GM18909 (cell line): Measurements from ENCODE around the gene HOGA1.

ENCODE experiments used
- ATAC-seq: cut with Tn5 transposase; IDR thresholded peaks from one replicate; pipeline ENCODE4 v1.9.1; 2021; ENCODE audit warnings: mild to moderate bottlenecking; ENCODE audit not compliant: unreplicated experiment, poor library complexity

Gene HOGA1

DNA sequence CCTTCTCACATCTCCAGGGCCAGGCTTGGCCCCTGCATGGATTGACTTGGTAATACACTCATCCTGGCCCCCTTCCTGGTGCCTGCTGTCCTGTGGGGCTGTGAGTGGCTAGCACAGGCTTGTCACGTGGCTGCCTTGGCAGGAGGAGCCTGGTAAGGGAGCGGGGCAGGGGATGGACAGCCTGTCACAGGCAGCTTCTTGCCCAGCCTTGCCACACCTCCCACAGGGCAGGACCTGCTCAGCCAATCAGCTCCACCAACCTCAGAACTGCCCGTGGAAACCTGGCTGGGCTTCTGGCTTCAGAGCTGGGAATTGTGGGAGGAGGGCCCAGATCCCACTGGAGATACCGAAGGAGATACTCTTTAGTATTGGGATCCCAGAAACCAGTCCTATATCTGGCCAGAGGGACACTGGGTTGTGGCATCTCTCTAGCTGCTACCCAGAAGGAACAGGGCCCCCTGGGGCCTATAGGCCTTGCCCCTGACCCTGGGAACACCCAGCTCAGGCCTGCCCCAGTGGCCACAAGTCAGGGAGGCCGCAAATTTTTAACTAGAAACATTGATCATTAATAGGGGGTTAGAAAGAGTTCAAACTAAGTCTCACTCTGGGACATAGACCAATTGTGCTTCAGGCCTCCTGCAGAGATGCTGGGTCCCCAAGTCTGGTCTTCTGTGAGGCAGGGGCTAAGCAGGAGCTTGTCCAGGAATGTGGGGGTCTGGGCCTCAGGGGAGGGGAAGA lies at the start of gene HOGA1:
Gene HOGA1, plus strand, starts transcription at position 330 of the 738 bp plus-strand sequence. Its CDS starts 315 bp downstream, at position 645.
- peak; percentile 79 for ATAC-seq

DNA sequence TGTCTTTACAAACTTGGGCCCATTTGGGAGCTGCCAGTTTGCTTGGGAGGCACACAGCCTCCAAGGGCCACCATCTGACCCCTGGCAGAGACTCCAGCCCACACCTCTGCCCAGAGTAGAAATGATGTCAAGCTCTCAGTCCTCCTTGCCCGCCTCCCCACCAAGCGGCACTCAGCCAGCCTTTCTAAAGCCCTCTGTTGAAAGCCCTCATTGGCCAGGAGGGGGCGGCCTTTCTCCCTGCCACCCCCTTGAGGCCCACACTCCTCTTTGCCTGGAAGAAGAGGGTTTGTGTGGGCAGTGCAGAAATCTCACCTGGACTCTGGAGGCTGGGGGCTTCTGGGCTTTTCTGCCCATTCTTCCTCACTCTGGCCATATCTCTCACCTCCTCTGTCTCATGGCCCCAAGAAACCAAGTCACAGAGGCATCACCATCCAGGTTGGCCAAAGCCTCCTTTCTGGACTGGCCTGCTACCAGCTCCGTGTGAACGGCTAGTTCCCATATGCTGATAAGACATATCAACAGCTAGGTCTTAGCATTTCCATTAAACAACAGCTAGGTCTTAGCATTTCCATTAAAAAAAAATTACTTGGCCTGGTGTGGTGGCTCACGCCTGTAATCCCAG lies 49.3 kb upstream of the HOGA1 start:
- no peak for ATAC-seq

- ATAC-seq = no peak
Observed at GRCh38 chr10:97537186-97537869, 46.9 kb upstream of the HOGA1 start.

GRCh38 chr10:97538411-97538810 lies 45.8 kb upstream of the HOGA1 start:
- ATAC-seq = no peak

DNA sequence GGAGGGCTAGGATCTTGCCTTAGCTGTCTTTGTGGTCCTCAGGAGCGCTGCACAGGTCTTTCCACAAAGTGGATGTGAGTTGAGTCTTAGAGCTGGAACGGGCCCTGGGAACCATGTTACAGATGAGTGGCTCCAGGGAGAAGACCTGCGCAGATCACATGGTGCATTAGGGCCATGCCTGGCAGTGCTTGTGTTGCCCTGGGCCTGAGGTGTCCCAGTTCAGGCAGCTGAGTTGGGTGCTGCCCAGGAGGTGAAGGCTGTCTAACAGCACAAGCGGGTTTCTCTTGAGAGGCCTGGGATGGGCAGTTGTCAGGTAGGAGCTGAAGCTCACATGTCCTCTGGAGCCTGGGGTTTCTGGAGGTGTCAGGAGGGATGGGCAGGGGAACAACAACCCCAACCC lies 45.4 kb upstream of the HOGA1 start:
- ATAC-seq = no peak

- ATAC-seq = no peak
Observed at GRCh38 chr10:97539523-97540200, 44.5 kb upstream of the HOGA1 start.

GRCh38 chr10:97540669-97541500 lies 43.3 kb upstream of the HOGA1 start:
- ATAC-seq = no peak

DNA sequence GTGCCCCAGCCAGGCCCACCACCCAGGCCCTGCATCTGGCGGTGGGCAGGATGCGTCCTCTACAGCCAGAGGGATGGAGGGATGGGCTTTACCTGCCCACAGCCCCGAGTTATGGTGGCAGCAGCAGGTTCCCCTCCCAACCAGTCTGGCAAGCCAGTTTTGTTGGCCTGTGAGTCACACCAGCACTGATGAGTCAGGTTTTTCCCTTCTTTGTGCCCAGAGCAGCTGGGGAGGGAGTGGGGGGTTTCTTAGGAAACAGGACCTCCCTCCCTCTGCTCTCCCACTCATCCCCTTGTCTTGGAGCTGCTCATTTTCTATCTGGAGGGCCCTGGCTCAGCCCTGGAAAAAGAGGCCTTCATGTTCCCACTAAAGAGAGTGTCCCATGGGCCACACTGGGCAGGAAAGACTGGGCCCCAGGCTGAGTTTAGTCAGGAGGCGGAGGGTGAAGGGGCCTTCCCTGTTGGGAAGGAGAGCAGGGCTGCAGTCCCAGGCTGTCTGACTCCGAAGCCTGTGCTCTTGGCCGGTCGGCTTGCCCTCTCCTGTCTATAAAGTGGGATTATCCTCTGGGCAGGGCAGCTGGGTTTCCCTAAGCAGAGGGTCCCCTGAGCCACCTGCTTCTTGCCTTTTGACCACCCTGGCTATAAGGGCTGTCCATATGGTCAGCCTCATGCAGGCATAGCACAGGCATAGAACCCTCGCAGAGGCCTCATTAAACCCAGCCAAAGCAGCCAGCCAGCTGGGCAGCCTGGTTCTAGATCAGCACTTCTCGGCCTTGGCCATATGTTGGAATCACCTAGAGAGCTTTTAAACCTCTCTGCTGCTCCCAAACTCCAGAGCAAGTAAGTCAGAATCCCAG lies 41.8 kb upstream of the HOGA1 start:
- no peak for ATAC-seq

- ATAC-seq = no peak
Observed at GRCh38 chr10:97543025-97543546, 41.1 kb upstream of the HOGA1 start.

DNA sequence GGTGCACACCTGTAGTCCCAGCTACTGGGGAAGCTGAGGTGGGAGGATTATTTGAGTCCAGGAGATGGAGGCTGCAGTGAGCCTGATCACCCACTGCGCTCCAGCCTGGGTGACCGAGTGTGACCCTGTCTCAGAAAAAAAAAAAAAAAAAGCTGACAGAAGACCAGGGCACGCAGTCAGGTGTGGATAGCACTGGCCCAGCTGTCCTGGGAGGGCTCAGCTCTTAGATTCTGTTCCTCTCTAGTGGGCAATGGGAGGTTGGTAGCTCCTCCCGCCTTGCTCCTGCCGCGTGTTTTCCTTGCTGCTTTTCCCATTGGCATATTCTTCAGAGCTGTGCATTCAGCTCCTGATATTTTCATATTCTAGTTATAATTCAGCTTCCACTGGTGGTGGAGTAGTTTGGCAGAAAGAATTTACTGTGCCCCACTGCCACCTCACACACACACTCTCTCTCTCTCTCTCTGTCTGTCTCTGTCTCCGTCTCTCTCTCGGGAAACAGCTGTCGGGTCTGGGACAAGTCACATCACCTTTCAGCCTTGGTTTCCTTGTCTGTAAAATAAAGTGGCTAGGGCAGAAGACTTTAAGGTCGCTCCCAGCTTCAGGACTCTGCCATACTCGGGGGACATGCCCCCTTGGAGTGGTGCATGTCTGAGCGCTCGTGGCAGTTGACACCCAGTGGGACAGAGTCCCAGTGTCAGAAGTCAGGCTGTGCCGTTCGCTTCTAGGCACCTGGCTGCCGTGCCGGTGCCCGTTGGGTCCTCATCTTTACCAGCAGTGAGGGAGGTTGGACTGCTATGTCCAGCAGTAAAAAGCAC lies 37.5 kb upstream of the HOGA1 start:
- no peak for ATAC-seq

DNA sequence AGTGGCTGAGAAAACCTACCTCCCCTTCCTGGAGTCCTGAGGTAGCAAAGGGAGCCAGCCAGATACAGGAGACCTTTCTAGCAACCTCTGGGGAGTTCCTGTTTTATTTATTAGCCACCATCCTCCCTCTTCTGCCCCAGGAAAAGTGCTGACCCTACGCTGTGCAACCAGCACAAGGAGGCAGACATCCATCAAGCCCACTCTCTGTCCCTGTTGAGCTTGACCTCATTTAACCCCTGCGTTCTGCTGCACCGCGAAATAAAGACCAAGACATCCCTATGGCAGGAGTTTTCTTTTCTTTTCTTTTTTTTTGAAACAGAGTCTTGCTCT lies 37.0 kb upstream of the HOGA1 start:
- ATAC-seq = no peak

DNA sequence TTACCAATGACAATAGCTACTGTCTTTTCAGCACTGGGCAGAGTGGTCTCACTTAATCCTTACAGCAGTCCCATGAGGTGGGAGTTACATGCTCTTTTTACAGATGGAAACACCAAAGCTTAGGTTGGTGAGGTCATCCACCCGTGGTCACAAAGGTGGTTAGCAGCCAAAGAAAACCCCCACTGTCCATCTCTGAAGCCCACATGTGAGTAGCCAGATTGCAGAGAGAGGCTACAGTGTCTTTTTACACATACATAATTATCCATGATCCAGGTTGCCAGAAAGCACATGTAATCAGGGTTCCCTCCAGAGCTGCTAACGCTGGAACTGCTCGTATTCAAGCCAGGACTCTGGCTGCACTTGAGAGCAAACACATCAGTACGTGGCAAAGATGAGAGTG lies 36.2 kb upstream of the HOGA1 start:
- ATAC-seq = no peak

- no peak for ATAC-seq
Observed at GRCh38 chr10:97548828-97549455, 35.2 kb upstream of the HOGA1 start.

DNA sequence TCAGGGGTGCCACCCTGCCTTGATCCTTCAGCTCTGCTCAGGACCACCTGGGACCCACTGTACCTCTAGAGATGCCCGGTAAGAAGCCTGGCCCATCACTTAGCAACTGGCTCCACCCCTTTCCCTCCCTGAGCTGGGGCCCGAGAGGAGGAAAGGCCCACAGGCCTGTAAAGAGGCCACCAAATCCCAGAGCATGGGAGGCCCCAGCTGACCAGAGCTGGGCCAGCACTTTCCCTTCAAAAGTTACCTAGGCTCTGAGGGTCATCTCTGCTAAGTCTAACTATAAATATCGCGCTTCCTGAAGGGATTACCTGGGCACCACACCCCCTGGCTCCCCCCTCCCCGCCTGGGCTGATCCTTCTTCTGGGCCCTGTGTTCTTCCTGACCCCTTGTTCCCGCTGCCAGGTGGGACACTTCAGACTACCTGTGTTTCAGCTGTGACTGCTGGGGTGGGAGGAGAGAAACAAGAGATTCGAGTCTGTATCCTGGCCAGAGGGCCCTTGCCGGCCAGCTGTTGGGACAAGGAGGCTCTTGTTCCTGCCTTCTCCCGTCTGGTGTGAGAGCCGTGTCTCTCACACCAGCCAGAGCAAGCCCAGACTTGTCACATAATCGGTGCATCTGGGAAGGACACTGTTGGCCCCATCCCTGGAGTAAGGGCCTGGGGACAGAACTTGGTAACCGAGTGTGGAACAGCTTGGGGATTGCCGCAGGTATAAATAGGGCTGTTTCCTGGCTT lies 34.4 kb upstream of the HOGA1 start:
- no peak for ATAC-seq

DNA sequence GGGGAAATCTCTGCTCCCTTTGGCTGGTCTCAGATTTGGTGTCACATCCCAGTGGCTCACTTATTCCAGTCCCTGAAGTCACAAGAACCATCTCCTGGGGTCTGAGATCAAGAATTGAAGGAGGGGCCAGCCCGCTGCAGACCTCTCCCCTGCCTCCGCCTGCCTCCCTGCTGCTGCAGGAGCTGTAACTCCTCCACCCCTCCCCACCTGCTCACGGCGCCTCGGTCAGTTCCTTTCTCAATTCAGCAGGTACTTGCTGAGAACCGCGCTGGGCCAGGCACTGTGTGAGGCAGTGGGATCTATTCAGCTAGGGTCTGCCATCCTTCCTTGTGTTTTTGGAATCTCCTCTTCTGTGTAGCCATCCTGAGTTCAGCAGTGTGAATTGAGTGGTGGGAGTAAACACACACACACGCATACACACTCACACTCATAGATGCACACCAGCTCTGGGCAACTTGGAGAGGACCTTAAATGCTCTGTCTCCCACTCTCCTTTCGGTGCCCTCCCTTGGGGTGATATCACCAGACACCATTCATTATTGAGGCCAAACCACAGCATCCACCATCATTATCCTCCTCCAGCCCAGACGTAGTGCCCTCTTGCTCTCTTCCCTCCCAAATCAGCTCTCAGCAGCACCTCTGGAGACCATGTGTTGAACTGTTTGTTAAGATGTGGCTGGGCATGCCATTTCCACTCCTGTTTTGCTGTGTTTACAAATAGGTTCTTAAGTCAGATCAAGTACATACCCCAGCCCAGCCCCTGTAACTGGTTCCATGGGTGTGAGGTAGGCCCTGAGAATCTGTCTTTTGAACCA lies 33.6 kb upstream of the HOGA1 start:
- ATAC-seq = no peak

DNA sequence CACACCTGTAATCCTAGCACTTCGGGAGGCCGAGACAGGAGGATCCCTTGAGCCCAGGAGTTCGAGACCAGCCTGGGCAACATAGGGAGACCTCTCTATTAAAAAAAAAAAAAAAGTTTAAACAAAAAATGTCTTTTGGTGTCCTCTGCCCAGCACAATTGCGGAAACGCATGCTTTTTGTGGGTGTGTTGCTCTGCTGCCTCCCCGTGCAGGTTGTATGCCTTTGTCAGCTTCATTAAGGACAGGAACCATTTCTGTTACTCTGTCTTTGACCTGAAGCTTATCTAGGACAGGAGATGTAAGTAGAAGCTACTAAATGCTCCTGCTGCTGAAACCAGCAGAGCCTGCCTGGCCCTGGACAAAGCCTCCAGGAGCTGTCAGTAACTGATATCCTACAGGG lies 32.9 kb upstream of the HOGA1 start:
- no peak for ATAC-seq
